Body of pancreas (tissue), 2 donors: Measurements from ENCODE around the gene STK17A. TPM values are rescaled to one million over a fixed set of nuclear protein-coding genes. Genes with fewer than 3 reads are reported as not detected.

Source experiments
- total RNA-seq, 2 donors: library from RNA; depleted of rRNA; stranded (reverse); fragments of >200 nt; gene quantifications; one replicate each; pipeline ENCODE4 v1.1.0, GENCODE V29; 2016

The STK17A gene
- total RNA-seq, 2 donors from 2014 or later: 8.6 to 18.7 TPM

Other genes with a start within 250 kb of the STK17A start
- 10 to 100 TPM; 36.8 to 52.4 TPM for gene COA1, start 146.4 kb downstream of the STK17A start, total RNA-seq
- 10 to 100 TPM in 1 of 2 donors, 1 to 10 TPM in 1; 4.6 to 25.2 TPM for gene BLVRA, start 175.6 kb downstream of the STK17A start, total RNA-seq